GM21367 (cell line): ENCODE results near the gene UVRAG.
"Not testable (repeated sequence)": the region's sequence is repeated elsewhere in the genome, so short reads cannot be mapped to it uniquely, and the experiment has no call there.

Experiments used
- ATAC-seq: cut with Tn5 transposase; IDR thresholded peaks from one replicate; pipeline ENCODE4 v1.9.1; 2021; ENCODE audit not compliant: unreplicated experiment

The UVRAG gene

GRCh38 chr11:75836417-75836816 is 21.4 kb downstream of the UVRAG start:
- ATAC-seq = no peak

DNA sequence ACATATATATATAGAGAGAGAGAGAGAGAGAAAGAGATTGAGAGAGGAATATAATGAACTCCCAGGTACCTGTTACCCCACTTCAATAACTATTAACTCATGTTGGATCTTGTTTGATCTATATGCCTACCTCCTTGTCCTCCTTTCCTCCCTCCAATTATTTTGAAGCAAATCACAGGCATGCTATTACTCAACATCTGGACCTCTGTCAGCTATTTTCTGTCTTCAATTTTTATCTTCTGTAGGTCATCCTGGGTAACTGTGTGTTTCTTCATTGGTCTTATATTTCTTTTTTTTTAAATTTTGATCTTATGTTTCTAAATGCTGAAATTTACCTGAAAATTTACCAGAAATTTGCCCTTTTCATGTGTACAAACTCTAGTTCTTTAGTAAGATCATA is 24.8 kb downstream of the UVRAG start:
- no peak for ATAC-seq

DNA sequence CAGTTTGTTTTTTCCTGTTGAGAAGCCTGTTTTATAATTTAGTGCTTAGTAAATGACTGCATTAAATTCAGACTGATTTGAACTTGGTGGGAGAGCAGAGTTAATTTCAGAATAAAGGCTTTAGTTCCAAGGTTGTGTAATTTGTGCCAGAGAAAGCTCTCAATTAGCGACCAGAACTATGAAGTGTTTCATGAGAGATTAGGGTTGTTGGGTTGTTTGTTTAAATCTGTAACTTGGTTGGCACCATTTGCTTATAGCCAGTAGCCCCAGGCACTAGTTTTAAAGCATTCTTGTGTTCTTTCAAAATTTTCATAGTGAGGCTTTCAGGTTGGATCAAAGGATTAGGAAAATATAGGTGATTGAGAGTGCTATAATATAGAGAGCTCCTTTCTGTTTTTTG is 25.5 kb downstream of the UVRAG start:
- no peak for ATAC-seq

DNA sequence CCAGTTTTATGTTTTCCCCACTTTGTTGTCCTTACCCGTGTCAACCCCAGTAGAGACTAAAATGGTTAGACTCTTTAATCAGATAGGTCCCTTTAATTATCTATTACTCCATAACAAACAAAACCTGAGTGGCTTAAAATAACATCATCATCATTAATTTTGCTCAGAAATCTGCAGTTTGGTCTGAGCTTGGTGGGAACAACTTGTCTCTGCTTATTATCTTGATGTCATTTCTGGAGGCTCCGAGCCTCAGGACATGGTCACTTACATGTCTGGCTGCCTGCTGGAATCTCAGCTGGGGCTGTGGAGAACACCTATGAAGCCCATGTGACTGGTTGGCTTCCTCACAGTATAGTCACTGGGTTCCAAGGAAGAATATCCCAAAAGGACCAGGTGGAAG is 26.7 kb downstream of the UVRAG start:
- no peak for ATAC-seq

DNA sequence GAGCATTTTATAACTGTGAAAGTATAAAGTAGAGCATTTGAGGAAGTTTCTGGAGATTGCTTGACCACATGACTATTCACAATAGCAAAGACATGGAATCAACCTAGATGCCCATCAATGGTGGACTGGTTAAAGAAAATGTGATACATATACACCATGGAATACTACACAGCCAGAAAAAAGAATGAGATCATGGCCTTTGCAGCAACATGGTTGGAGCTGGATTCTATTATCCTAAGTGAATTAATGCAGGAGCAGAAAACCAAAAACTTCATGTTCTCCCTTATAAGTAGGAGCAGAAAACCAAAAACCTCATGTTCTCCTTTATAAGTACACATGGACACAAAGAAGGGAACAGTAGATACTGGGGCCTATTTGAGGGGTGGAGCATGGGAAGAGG is 30.3 kb downstream of the UVRAG start:
- no peak for ATAC-seq

- no peak for ATAC-seq
Observed at GRCh38 chr11:75849894-75850293, 34.9 kb downstream of the UVRAG start.

- no peak for ATAC-seq
Observed at GRCh38 chr11:75850787-75851186, 35.8 kb downstream of the UVRAG start.

- ATAC-seq = no peak
Observed at GRCh38 chr11:75851203-75851602, 36.2 kb downstream of the UVRAG start.

DNA sequence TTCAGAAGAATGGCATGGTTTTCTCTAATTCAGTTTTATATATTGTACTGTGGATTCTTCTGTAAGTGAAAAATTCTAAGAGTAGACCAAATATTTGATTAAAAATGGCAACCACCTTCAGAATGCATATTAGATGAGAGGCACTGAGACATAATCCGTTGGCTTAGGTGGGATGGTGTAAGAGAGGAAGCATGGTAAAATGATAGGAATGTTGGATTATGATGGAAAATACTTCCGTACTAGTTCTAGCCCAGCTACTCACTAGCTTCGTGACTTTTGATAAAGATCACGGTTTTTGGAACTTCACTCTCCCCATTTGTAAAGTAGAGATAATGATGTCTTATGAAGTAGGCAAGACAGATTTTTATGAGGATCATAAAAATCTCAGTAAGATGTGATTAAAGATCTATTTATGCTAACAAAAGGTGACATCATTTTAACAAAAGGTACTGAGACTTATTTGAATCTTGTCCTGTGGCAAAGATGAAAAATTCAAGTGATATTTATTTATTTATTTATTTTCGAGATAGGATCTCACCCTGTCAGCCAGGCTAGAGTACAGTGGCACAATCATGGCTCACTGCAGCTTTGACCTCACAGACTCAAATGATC is 37.5 kb downstream of the UVRAG start:
- ATAC-seq = no peak

GRCh38 chr11:75853563-75853962 is 38.6 kb downstream of the UVRAG start:
- not testable (repeated sequence) for ATAC-seq

GRCh38 chr11:75853971-75854370 is 39.0 kb downstream of the UVRAG start:
- no peak for ATAC-seq

DNA sequence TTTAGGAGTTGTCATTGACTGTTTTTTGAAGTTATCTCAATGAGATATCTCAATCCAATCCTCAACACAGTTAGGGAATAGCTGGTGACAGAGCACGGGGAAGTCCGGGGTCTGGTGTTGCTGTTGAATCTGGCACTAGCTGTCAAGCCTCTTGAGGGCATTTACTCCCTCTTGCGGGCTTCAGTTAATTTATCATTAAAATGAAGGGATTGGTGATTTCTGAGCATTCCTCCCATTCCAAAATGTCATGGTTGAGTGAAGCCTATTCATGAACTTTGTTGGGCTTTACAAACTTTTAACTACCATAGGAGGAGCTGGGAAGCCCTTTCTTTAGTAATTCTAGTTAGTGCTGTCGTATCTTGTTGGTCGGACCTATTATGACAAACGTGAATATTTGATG is 40.2 kb downstream of the UVRAG start:
- ATAC-seq = no peak

DNA sequence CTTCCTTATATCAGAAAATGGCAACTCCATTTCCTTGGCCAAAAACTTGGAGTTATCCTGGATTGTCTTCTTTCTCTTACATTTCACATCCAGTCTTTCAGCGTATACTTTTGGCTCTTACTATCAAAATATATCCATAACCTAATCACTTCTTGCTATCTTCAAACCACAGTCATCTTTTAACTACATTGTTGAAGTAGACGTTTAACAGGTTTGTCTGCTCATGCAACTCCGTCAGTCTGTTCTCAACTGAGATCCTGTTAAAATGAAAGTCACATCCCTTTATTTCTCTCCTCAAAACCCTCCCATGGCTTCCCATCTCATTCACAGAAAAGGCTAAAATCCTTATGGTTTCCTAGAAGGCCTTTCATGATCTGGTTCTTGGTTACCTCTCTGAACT is 41.9 kb downstream of the UVRAG start:
- no peak for ATAC-seq

DNA sequence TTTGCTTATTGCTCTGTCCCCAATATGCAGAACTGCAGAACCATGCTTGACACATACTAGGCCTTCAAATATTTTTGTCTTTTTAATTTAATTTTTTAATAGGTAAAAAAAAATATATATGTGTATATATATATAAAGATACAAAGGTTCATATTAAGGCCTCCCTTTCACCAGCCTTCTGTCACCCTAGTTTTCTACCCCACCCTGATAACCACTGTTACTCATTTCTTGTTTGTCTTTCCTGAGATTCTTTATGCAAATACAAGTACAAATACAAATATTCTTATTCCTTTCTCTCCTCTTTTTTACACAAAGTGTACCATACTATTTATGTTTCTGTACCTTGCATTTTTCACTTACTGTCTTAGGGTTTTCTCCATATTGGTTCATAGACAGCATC is 43.0 kb downstream of the UVRAG start:
- no peak for ATAC-seq

DNA sequence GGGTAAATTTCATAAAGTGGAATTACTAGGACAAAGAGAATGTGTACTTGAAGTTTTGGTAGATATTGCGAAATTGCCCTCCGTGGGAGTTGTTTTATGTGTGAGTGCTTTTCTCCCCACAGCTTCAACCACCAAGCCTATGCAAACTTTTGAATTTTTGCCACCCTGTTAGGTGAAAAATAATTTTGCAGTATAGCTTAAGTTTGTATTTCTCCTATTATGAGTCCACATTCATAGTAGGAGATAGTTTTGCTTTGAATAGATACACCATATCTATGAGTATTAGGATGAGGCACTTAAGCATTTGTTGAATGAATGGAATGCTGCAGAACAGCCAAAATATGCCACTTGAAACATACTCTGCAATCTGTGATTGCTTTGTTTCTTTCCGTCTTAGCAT is 43.6 kb downstream of the UVRAG start:
- no peak for ATAC-seq

- no peak for ATAC-seq
Observed at GRCh38 chr11:75859614-75860013, 44.6 kb downstream of the UVRAG start.

- ATAC-seq = no peak
Observed at GRCh38 chr11:75862437-75862836, 47.4 kb downstream of the UVRAG start.

GRCh38 chr11:75867778-75868374 is 52.9 kb downstream of the UVRAG start:
- ATAC-seq = no peak

DNA sequence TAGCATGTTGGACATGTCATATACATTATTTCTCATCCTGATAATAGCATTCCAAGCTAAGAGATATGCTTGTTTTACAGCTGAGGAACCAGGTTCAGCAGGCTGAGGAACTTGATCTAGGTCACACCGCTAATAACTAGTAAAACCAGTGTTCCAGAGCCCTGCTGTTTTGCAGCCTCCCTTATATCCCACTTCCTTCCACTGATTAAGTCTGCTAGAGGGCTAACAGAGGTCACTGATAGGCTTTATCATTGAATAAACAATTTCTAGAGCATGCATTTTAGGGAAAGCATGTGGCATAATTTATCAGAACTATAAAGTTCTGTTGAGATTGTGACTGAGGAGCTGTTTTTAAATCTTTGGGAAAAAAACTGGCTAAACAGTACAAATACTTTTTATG is 54.0 kb downstream of the UVRAG start:
- ATAC-seq = no peak

- ATAC-seq = no peak
Observed at GRCh38 chr11:75869661-75870455, 54.8 kb downstream of the UVRAG start.

GRCh38 chr11:75872887-75873416 is 57.9 kb downstream of the UVRAG start:
- ATAC-seq = no peak
